CD4-positive, alpha-beta T cell treated with Interleukin-17A for 4 hours (primary cell): Measurements from ENCODE around the gene C17orf114.
A peak's percentile ranks its signal among the peaks of the same experiment; 100 is the strongest.

Source experiments
- DNase-seq: peaks from one replicate; pipeline ENCODE4 v3.0.0-alpha.2; 2020; ENCODE audit warnings: mixed read lengths

Gene C17orf114

DNA sequence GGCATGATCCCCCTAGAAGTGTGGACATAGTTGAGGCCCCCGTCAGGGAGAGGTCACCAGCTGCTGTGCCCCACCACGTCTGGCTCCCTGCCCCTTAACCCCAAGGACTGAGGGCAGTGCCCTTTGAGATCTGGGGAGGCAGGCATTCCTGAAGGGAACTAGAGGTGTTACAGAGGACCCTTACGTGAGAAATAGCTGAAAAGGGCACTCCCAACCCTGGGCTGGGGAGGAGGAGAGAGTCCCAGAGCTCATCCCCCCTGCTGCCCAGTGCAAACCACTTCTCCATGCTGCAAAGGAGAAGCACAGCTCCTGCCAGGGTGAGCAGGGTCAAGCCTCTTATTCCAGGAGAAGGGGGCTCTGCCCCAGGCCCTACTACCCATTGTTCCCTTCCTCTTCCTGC, 20.7 kb upstream of the C17orf114 start:
- no peak for DNase-seq

DNA sequence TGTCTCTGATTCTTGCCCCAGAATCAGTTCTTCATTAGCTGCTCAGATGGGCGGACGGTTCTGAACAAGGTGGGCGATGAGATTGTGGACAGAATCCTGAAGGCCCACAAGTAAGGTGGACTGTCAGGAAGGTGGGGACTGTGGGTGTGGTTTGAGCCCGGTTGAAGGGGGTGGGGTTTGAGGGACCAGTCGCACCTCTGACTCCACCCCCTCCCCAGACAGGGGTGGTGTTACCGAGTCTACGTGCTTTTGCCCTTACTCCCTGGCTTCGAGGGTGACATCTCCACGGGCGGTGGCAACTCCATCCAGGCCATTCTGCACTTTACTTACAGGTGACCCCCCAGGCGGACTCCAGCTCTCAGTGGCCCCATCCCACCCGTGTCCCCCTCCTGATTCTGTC, 16.1 kb upstream of the C17orf114 start:
- DNase-seq = no peak

DNA sequence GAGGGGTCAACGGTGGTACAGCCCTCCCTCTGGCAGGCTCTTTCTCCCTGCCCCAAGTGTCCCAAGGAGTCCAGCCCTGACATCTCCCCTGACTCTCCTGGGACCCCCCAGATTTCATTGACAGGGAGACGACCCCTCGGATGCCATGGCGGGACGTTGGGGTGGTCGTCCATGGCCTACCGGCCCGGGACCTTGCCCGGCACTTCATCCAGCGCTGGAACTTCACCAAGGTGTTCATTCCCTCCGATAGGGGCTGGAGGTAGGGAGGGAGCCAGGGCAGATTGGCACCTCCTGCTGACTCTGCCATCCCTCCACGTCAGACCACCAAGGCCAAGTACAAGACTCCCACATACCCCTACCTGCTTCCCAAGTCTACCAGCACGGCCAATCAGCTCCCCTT, 14.7 kb upstream of the C17orf114 start:
- no peak for DNase-seq

DNA sequence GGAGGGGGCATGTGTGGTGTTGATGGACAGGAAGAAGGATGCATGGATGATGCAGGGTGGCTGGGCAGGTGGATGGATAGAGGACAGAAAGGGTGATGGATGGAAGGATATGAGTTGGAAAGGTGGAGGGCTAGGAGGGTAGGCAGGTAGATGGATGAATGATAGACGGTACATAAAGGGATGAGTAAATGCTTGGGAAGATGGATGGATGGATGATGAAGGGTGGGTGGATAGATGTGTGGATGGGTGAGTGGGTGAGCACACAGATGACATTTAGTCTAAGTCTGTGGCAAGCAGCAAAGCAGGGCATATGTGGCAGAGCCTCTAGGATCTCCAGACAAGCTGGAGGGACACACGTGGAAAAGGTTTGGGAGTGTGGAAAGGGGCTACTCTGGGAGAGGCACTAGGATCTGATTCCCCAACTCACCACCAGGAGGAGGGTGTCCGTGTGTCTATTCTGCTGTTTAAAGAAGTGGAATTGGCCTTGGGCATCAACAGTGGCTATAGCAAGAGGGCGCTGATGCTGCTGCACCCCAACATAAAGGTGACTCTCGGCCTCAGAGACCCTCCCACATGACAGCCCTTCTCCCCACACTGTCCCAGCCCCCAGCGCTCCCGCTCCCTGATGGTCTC, 13.0 kb upstream of the C17orf114 start:
- no peak for DNase-seq

DNA sequence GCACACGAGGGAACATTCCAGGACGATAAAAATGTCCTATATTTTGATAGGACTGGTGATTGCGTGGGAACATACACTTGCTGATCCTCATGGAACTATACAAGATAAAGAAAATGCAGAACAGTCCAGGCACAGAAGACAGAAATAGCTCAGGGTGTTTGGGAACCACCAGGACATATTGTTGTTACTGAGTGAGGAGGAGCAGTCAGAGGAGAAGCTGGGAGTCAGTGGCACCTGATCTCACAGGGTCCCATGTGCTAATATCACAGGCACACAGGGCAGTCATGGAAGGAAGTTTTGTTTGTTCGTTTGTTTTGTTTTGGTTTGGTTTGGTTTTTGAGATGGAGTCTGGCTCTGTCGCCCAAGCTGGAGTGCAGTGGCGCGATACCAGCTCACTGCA, 10.6 kb upstream of the C17orf114 start:
- no peak for DNase-seq

DNA sequence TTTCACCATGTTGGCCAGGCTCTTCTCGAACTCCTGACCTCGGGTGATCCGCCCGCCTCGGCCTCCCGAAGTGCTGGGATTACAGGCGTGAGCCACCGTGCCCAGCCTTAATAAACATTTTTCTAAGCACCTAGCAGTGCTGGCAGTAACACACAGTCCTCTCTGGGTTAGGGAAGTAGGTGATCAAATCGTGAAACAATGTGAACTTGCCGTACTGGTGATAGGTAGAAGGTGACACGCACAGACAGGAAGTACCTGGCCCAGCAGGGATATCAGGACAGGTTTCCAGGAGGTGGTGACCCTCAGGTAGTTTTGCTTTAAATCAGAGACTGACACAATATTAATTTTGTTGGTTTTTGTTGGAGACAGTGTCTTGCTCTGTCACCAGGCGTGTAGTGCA, 9.3 kb upstream of the C17orf114 start:
- no peak for DNase-seq

DNA sequence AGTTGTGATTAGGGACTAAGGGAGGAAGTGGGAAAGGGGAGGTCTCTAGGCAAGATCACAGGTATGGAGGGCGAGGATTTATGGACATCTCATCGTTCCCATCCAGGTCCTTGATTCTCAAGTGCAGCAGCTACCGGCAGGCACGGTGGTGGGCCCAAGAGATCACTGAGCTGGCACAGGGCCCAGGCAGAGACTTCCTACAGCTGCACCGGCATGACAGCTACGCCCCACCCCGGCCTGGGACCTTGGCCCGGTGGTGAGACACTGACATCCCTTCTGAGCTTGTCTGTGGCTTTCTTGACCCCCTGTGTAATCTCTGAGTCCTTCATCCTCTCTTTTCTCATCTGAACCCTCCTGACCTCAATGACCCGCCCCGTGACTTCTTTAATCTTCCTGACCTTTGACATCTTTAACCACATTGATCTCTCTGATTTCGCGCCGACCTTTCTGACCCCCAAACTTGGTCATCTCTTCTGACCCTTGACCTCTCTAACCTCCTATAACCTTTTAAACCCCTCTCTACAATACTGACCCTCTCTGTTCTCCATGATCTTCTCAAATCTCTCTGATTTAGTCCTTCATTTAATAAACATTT, 8.7 kb upstream of the C17orf114 start:
- no peak for DNase-seq

DNA sequence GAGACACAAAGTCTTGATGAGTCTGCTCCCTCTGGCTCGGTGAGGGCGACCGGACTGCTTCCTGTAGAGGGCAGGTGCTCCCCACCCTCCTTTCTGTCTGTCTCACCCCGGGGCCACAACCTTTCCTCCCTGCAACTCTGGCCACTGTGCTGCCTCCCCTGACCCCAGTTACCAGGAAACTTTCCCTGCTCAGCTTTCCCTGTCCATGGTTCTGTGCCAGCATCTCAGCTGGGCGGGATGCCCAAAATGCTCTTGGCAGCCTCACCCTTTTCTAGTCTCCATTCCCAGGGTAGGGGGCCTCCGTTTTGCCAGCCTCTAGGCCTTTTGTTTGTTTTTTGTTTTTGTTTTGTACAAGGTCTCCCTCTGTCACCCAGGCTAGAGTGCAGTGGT, 6.2 kb upstream of the C17orf114 start:
- DNase-seq = peak; percentile 14

DNA sequence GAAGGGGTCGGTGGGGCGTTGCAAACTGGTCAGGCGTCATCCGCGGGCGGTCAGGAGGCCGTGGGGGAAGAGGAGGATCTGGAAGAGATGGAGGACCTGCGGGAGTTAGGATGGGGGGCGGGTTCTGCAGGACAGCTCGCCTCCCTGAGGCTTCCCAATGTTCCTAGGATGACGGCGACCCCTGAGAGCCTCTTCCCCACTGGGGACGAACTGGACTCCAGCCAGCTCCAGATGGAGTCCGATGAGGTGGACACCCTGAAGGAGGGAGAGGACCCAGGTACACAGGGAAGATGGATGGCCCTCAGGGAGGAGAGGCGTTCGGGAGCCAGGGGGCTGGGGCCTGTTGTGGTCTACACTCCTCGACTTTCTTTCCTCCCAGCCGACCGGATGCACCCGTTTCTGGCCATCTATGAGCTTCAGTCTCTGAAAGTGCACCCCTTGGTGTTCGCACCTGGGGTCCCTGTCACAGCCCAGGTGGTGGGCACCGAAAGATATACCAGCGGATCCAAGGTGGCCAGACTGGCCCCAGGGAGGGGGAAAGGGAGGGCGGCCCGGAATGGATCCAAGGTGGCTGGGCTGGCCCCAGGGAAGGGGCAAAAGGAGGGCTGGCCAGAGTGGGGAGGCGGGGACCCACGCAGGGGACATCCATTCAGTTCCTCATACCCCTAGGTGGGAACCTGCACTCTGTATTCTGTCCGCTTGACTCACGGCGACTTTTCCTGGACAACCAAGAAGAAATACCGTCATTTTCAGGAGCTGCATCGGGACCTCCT, 5.7 kb upstream of the C17orf114 start:
- no peak for DNase-seq

DNA sequence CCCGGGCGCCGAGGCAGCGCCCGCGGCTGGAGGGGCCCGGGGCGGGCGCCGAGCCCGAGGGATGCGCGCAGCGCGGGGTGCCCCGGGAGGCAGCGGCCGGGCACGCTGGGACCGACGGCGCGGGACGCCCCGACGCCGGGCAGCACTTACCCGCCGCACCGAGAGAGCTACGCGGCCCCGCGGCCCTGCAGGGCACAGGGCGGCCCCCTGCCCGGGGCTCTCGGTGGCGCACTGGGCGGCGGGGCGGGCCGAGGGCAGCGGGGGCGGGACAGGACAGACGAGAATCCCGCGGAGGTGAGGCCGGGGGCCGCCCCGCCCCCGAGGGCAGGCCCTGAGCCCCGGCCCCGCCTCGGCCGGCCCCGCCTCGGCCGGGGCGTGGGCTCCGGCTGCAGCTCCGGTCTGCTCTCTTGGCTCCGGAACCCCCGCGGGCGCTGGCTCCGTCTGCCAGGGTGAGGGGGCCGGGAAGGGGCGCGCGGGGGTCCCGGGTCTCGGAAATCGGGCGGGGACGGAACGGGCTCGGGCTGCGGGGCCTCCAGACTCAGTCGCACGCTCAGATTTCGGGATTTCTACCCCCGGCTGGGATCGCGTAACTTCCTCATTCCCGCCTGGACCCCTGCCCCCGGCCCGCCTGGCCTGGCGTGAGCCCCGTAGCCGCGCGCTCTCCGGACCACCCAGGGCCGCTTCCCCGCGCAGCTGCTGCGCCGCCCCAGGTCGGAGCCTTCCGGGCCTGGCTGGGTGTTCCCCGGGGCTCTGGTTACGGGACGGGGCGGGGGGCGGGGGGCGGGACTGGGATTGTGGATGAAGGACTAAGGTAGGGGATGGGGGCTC, 4.9 kb upstream of the C17orf114 start, which contains the start of gene PLD2:
TSS of gene PLD2 (plus strand) at position 376 of the 828 bp plus-strand sequence. CDS start 621 bp downstream, outside the sequence.
- DNase-seq = peak; percentile 94

DNA sequence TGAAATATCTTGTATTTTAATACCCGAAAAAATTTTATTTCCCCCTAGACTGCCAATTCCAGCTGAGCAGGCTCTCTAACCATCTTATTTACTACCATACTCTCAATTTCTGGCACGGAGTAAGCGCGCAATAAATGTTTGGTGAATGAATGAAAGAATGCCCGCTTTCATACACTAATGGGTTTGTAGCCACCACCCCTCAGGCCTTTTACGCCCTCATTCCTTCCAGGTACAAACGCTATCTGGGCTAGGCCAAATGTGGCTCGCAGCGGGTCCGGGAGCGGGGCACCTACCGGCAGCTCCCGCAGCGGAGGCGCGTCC, 4.3 kb upstream of the C17orf114 start:
- DNase-seq = no peak

DNA sequence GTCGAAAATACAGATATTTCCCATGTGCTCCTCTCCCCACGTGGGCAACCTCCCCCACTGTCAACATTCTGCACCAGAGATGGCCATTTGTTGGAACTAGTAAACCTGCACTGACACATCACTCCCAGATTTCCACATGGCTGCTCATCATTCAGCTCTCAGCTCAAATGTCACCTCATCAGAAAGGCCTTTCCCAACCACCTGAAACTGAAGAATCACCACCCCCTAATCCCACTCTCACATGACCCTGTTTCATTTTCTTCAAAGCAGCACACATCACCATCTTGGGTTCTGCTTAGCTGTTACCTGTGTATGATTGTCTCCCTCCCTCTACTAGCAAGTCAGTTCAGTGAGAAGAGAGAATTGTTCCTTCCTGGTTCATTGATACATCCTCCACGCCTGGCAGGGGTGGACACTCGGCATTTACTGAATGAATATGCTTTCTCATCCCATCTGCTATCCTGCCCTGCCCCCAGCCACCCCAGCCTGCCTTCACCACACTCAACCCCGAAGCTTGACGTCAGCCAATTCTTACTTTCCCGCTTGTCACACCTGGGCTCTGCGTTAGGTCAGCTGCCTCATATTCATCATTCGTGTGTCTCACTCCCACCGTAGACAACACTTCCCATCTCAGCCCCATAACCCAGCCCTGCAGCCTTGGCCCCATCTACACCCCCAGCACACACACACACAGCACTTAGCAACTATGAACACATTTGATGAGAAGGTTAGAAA, 1.5 kb downstream of the C17orf114 start:
- no peak for DNase-seq

DNA sequence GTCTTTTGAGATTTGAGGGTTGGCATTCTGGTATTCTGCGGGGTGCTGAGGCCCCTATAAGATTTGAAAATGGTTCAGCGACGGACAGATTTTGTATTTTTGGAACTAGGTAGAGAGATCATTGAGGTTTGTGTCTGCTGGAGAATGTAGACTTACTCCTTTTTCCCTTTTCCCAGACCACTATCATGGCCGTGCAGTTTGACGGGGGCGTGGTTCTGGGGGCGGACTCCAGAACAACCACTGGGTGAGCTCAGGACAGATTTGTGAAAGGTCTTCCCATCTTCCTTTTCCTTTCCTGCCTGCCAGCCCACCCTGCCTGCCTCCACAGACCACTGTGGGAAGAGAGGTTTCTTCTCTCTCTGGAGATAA, 5.6 kb downstream of the C17orf114 start:
- DNase-seq = no peak

DNA sequence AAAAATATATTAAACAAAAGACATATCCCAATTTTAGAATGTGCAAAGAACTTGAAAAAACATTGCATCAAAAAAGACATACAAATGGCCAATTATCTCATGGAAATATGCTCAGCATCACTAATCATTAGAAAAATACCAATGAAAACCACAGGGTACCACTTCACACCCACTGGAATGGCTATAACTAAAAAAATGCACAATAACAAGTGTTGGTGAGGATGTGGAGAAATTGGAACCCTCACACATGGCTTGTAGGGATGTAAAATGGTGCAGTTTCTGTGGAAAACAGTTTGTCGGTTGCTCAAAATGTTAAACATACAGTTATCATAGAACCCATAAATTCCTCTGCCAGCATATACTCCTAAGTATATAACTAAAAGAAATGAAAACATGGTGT, 7.0 kb downstream of the C17orf114 start:
- DNase-seq = no peak

DNA sequence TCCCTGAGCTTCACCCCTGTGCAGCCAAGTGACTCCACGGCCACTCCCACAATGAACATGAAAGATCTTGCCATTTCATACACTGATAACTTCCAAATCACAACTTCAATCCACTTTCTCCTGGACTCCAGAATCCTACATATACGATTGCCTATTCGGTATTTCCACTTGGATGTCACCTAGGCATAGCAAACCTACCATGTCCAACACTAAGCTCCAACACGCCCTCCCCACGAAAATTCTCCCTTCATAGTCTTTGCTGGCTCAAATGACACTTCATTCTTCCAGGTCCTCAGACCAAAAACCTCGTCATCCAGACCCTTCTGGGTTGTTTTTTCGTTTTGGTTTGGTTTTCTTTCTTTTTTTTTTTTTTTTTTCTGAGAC, 11.4 kb downstream of the C17orf114 start:
- DNase-seq = no peak

DNA sequence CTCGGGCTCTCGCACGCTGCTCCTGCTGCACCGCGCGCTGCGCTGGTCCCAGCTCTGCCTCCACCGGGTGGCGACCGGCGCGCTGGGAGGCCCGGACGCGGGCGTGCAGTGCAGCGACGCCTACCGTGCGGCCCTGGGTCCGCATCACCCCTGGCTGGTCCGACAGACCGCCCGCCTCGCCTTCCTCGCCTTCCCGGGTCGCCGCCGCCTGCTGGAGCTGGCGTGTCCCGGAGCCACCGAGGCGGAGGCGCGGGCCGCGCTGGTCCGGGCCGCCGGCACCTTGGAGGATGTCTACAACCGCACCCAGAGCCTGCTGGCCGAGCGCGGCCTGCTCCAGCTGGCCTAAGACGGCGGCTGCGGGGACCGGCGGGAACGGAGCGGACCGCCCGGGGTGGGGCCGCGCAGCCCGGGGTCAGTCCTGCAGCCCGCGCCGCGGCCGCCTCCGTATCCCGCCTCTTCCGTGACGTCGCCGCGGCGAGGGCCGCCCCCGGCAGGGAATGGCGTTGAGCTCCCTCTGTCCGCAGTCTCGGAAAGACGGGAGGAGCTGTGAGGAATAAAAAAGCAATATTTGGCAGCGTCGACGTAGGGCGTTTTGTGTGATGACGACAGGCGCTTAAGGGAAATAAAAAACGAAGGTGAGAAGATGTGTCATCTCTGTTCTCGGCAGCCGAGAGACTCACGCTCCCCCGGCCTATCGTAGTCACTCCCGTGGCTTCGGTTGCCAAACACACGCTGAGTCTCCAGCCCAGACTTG, 12.0 kb downstream of the C17orf114 start:
- DNase-seq = peak; percentile 88

DNA sequence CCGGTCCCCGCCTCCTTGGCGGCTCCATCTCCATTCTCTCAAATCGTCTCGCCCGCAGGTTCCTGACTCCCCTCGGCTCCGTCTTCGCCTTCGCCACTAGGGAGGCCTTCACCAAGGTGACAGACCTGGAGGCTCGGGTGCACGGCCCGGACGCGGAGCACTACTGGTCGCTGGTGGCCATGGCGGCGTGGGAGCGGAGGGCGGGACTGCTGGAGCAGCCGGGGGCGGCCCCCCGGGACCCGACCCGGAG, 12.5 kb downstream of the C17orf114 start:
- DNase-seq = no peak

DNA sequence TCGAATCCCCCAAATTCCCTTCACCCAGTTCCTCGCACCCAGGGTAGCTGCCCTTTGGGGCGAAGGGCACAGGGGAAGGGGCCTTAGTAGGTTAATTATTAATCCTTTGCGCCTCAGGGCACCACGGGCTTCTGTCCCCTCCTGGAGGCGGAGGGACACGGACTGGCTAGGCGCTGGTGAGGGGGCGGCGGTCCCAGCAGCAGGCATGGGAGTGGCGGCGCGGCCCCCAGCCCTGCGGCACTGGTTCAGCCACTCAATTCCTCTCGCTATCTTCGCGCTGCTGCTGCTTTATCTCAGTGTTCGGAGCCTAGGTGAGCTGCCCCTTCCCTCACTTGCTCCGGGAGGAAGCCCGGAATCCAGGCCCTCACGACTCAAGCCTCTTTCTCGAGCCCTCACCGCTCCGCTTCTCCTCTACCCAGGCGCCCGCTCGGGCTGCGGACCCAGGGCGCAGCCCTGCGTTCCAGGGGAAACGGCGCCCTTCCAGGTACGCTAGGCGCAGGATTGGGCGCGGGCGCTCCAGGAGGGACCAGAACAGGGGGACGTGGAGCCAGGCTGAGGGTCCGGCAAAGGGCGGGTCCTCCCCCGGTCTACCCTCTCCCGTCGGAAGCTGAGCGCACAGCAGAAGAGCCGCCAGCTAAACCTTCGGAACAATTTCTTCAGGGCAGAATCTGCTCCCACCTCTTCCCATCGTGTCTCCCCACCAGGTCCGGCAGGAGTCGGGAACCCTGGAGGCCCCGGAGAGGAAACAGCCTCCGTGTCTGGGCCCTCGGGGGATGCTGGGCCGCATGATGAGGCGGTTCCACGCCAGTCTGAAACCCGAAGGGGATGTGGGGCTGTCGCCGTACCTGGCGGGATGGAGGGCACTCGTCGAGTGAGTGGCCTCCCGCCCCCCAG, 13.1 kb downstream of the C17orf114 start, which contains the start of gene GLTPD2:
TSS of gene GLTPD2 (plus strand) at position 158 of the 894 bp plus-strand sequence. CDS start at position 206, 48 bp downstream.
- no peak for DNase-seq

DNA sequence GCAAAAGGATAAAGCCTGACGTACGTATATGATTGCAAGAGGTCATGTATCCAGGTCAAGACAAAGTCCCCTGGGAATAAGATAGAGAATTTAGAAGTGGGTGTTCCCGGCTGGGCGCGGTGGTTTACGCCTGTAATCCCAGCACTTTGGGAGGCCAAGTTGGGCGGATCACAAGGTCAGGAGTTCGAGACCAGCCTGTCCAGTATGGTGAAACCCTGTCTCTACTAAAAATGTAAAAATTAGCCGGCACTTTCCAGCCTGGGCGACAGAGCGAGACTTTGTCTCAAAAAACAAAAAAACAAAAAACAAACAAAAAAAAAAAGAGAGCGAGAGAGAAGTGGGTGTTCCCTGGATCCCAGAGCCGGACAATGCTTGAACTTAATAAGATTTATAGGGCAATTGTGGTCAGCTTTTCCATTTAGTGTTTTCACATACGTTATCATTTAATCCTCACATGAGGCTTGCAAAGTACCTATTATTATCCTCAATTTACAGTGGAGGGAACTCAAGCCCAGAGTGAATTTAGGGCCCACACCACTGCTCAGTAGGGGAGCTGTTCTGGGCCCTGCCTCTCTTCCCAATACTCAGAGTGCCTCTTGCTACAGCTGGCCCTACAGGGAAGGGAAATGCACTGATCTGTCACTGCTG, 13.8 kb downstream of the C17orf114 start:
- DNase-seq = no peak

DNA sequence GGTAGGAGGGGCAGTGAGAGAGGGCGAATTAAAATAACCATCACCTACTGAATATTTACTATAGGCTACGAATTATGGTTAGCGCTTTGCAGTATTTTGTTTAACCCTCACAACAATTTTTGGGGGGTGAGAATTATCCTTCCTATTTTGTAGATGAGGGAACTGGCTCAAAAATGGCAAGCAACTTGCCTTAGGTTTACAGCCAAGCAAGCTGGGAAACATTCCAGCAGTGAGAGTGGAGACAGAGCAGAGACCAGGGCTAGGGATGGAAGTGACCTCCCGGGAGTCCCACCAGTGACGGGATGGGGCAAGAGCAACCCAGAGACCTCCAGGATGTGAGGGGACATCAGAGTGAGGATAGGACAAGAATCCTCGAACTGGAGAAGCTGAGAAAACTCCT, 15.6 kb downstream of the C17orf114 start:
- DNase-seq = no peak

DNA sequence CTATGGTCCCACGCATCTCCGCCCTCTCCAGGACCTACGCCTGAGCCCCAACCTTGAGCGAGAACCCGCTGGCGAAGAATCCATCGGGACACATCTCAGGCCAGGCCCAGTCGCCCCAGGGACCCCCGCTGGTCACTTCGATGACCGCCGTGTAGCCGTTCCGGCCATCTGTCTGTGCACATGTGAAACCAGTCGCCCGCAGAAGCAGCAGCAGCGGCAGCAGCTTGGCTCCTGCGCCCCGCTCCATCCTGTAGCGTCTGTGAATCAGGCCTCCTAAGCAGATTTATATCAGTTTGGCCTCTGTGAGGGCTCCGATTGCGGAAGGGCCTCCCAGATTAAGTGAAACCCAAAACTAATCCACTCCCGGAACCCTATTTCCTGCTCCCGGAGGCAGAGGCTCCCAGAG, 16.0 kb downstream of the C17orf114 start, which contains the start of gene VMO1:
TSS of gene VMO1 (minus strand) at position 259 of the 406 bp plus-strand sequence. CDS start at position 247, 12 bp downstream.
- no peak for DNase-seq
